HG03280 (cell line): Measurements from ENCODE around the gene PHF12.
"Not testable (repeated sequence)": the region's sequence is repeated elsewhere in the genome, so short reads cannot be mapped to it uniquely, and the experiment has no call there.

Source experiments
- ATAC-seq: cut with Tn5 transposase; IDR thresholded peaks from one replicate; pipeline ENCODE4 v1.9.1; 2021; ENCODE audit warnings: mild to moderate bottlenecking, moderate library complexity; ENCODE audit not compliant: unreplicated experiment

Gene PHF12

DNA sequence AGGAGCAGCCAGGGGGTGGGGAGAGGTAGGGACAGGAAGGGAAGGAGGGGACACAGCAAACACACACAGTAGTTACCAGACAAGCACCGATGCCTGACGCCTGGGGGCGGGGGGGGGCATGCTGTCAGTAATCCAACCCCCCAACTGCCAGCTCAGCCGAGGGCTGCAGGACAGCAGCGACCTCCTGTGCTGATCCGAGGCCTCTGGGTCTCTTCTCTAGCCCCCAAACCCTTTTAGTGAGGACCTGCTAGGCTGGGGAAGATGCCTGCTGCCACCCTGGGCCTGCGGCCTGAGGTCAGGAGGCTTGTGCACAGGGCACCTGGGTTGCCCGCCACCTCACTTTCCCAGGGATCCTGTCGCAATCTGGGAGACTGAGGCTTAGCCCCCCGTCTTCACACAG lies 65.4 kb downstream of the PHF12 start:
- no peak for ATAC-seq

DNA sequence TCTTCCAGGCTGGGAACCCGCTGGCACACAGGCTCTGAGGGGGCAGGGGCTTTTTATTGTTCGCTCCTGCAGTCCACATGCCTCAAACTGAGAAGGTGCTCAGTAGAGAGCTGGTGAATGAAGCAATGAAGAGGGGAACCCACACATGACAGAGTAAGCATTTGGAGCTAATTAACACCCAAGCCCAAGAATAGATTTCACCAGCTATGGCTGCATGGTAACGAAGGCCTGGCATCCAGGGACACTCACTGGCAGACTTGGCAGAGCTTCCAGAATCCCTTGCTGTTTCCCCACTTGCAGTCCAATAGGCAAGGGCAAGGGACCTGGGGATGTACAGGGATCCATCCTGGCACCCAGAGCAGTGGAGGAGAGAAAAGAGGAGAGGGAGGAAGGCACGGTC lies 66.0 kb downstream of the PHF12 start:
- ATAC-seq = no peak

GRCh38 chr17:28883967-28884702 lies 67.2 kb downstream of the PHF12 start:
- no peak for ATAC-seq

- no peak for ATAC-seq
These were observed 69.0 kb downstream of the PHF12 start for GRCh38 chr17:28882154-28882895.

- no peak for ATAC-seq
These were observed 69.7 kb downstream of the PHF12 start for GRCh38 chr17:28881533-28882056.

- no peak for ATAC-seq
These were observed 70.8 kb downstream of the PHF12 start for GRCh38 chr17:28880572-28880945.

DNA sequence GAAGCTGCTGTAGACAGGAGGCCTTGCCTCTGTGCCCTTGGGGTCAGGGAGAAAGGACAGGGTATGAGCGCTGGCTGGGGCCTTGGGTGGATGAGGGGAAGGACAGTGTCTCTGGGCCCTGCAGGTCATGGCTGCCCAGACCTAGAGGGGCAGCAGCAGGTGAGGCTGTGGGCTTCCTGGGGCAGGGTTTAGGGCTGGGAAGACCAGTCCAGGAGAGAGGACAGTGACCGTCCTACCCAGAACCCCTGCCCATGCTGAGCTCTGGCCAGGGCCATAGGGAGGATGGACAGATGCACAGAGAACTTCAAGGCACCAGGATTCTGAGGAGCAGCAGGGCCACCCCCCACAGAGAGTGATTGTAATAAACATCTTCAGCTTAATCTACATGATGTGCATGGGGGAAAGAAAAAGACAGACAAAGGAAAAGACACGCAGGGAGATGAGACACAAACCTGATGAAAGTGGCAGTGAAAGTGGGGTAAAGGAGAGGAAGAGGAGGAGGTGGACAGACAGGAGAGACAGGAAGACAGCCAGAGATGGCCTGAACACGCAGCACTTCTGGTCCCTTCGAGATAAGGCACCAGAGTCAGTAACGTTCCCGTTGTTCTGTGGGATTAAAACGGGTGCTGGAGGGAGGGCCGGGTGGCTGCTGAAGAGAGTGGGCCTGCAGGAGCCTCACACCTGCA lies 71.3 kb downstream of the PHF12 start:
- ATAC-seq = no peak

DNA sequence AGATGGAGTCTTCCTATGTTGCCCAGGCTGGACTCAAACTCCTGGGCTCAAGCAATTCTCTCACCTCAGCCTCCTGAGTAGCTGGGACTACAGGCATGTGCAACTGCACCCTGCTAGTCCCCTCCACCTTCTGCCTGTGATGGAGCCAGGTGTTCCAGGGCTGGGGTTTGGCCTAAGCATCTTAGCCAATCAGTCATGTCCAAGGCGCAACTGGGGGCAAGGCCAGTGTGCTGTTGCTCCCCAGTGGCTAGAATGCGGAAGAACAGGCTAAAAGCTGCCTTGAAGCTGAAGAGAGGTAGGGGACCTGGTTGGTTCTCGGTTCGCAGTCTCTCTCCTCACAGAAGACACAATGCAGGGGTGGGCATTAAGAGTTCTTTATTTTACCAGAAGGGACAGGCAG lies 72.3 kb downstream of the PHF12 start:
- no peak for ATAC-seq

- no peak for ATAC-seq
These were observed 73.0 kb downstream of the PHF12 start for GRCh38 chr17:28878158-28878910.

DNA sequence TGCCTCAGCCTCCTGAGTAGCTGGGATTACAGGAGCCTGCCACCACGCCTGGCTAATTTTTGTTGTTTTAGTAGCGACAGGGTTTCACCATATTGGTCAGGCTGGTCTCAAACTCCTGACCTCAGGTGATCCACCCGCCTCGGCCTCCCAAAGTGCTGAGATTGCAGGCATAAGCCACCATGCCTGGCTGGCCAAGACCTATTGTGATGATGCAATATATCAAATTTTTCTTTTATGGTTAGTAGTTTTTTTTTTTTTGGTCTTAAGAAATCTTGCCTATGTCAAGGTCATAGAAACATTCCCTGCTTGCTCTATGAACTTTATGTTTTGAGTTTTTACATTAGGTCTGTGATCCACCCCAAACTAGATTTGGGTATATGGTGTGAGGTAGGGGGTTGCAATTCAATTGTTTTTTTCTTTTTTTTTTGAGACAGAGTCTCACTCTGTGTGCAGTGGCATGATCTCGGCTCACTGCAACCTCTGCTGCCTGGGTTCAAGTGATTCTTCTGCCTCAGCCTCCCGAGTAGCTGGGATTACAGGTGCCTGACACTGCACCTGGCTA lies 74.1 kb downstream of the PHF12 start:
- not testable (repeated sequence) for ATAC-seq

DNA sequence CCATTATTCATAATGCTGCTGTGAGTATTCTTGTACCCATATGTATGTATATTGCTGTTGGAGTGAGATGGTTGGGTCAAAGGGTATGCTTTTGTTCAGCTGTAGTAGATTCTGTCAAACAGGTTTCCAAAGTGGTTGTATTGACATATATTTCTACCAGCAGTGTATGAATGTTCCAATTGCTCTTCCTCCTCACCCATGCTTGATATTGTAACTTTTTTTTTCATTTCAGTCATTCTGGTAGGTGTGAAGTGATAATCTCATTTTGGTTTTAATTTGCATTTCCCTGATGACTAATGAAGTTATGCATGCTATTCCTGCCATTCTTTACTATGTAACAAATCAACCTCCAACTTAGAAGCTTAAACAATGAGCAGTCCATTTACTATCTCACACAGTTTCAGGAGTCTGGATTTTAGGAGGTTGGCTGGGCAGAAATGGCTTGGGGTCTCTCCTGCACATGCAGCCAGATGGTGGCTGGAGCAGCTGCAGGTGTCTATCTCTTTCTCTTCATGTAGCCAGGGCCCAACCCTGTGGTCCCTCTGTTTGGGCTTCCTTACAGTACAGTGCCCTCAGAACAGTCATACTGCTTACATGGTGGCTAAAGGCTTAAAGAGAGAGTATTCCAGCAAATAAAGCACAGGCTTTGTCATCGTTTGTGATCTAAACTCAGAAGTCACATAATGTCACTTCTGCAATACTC lies 75.3 kb downstream of the PHF12 start:
- ATAC-seq = no peak

DNA sequence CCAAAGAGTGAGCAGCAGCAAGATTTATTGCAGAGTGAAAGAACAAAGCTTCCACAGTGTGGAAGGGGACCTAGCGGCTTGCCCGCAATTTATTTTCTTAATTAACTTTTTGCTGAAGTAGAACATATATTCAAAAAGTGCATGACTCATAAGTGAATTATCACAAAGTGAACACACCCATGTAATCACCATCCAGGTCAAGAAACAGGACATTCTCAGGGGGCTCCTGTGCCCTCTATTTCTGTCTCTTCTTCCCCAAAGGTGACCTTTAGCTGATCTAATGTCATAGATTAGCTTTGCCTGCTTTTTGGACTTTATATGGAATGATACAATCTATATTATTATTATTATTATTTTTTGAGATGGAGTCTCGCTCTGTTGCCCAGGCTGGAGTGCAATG lies 76.6 kb downstream of the PHF12 start:
- ATAC-seq = no peak

DNA sequence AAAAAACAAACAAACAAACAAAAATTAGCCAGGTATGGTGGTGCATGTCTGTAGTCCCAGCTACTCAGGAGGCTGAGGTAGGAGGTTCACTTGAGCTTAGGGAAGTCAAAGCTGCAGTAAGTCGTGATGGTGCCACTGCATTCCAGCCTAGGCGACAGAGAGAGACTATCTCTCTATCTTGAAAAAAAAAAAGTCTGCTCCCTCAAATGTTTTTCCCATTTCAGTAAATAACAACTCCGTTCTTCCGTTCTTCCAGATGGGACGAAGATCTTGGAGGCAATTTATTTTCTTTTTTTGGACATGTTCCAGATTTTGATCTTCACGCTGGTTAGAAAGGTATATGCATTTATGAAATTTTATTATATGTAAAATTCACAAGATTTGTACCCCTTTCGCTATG lies 77.5 kb downstream of the PHF12 start:
- ATAC-seq = no peak

DNA sequence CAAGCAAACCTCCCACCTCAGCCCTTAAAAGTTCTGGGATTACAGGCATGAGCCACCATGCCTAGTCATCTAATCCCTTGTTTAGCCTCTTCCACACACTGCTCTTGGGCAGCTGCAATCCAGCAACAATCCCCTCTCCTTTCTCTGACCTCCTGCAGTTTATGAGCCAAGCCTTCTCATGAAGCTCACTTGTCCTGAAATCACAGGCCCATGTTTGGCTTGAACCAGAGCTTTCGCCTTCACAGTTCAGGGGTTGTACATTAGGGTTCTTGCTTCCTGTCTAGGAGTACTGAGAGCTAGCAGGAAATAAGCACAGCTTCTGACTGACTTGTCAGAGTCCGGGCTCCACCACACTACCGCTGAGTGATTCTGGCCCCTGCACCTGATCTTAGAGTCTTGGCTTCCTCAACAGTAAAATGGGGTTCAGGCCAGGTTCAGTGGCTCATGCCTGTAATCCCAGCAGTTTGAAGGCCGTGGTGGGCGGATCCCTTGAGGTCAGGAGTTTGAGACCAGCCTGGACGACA lies 80.2 kb downstream of the PHF12 start:
- peak; percentile 96 for ATAC-seq

DNA sequence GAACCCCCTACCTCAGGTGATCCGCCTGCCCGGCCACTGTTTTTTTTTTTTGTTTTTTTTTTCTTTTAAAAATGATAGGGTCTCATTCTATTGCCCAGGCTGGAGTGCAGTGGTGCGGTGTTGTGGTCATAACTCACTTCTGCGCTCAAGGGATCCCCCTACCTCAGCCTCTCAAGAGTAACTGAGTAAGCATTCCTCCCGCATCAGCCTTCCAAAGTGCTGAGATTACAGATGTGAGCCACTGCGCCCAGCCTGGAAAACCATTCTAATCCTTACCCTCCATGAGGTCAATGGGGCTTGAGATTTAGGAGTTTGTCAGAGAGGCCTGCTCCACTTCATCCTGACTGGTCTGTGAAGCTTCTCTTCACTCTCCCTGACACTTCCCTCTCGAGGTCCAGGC lies 84.0 kb downstream of the PHF12 start:
- no peak for ATAC-seq

GRCh38 chr17:28865946-28866752 lies 85.2 kb downstream of the PHF12 start:
- ATAC-seq = no peak

DNA sequence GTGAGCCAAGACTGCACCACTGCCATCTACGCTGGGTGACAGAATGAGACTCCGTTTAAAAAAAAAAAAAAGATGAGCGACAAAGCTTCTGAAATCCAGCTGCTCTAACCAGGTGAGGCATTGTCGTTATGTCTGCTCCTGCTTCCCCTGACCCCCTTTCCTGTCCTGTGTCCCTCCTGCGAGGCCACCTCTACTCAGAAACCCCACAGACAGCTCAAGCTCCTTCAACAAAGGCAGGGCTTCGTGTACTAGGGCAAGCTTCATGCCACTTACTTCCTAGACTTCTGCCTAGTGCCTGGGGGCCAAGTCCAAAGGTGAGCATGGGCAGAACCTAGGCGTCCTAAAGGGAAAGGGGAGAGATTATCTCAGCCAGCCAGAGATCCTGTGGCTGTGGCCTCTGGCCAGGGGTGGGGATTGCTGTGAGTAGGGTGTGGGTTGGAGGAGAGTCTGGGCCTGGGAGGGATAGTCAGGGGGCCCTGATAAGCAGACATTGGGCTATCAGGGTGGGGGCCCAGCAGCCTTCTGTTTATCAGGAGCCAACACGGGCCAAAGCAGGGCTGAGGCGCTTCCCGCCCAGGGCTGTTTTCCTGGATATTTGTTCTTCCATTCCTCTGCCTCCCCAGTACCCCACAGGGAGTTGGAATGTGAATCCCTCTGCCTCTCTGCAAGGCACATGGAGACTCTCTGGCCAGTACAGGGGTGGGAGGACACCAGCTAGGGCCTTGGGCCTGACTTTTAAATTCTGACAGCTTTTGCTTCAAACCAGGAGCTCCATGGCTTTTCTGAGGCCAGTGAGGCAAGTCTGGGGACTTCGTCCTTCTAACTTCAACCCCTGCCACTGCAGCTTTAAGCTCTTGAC lies 86.1 kb downstream of the PHF12 start:
- no peak for ATAC-seq

DNA sequence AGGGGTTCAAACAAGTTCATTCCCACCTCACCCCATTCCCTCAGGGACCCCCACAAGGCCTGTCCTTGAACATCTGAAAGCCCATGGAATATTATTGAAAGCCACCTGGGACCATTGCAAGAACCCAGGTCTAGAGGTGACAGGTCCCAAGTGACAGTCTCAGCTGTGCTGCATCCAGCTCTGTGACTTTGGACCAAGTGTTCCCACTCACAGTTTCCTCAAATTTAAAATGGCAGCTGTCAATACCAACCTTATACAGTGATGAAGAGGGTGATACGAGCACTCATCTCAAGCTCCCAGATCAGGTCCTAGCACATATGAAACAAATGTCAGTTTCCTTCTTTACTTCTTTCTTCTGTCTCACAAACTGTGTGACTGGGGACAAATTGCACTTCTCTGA lies 87.4 kb downstream of the PHF12 start:
- no peak for ATAC-seq
